ENCODE measurements around the gene CTNNBL1.

Gene CTNNBL1

GRCh38 chr20:37886851-37887297 is 193.0 kb downstream of the CTNNBL1 start:
- Histone ChIP-seq H3K27ac (no peak overlapping the region), H3K9ac (no peak overlapping the region), H4K20me1 (ENCODE audit: insufficient read depth) (no peaks in the 10 kb centered on the region), H3K4me2 (no peak overlapping the region), H3K36me3 (ENCODE audit: insufficient read depth) (no peaks in the 10 kb centered on the region), H2AFZ (ENCODE audit: low read depth) (no peak overlapping the region), H3K27me3 (ENCODE audit: insufficient read depth, low read depth) (no peaks in the 10 kb centered on the region), H3K79me2 (ENCODE audit: insufficient read depth, low read depth) (no peaks in the 10 kb centered on the region), H3K4me1 (ENCODE audit: low read depth, poor library complexity, severe bottlenecking) (no peaks in the 10 kb centered on the region), H3K4me3 (IDR thresholded peaks at IDR 0.05; ENCODE audit: insufficient read depth, low read depth, low read length) (no peak overlapping the region)
- TF ChIP-seq CTCF (conservative IDR thresholded peaks at IDR 0.05; ENCODE audit: low read depth, low read length) = no peak

GRCh38 chr20:37888641-37889040 is 194.8 kb downstream of the CTNNBL1 start:
- Histone ChIP-seq H3K36me3 (ENCODE audit: insufficient read depth) (no peaks in the 10 kb centered on the region), H3K4me3 (IDR thresholded peaks at IDR 0.05; ENCODE audit: insufficient read depth, low read depth, low read length) (no peak overlapping the region), H3K27me3 (ENCODE audit: insufficient read depth, low read depth) (no peaks in the 10 kb centered on the region), H4K20me1 (ENCODE audit: insufficient read depth) (no peaks in the 10 kb centered on the region), H2AFZ (ENCODE audit: low read depth) (no peak overlapping the region), H3K27ac (no peak overlapping the region), H3K9ac (no peak overlapping the region), H3K4me2 (no peak overlapping the region), H3K79me2 (ENCODE audit: insufficient read depth, low read depth) (no peaks in the 10 kb centered on the region), H3K4me1 (ENCODE audit: low read depth, poor library complexity, severe bottlenecking) (no peaks in the 10 kb centered on the region)
- no peak for TF ChIP-seq CTCF (conservative IDR thresholded peaks at IDR 0.05; ENCODE audit: low read depth, low read length)

GRCh38 chr20:37890108-37890507 is 196.3 kb downstream of the CTNNBL1 start:
- Histone ChIP-seq H3K4me3 (IDR thresholded peaks at IDR 0.05; ENCODE audit: insufficient read depth, low read depth, low read length) (no peak overlapping the region), H3K4me1 (ENCODE audit: low read depth, poor library complexity, severe bottlenecking) (no peaks in the 10 kb centered on the region), H3K27ac (no peak overlapping the region), H2AFZ (ENCODE audit: low read depth) (no peak overlapping the region), H3K36me3 (ENCODE audit: insufficient read depth) (no peaks in the 10 kb centered on the region), H3K79me2 (ENCODE audit: insufficient read depth, low read depth) (no peaks in the 10 kb centered on the region), H3K4me2 (no peak overlapping the region), H4K20me1 (ENCODE audit: insufficient read depth) (no peaks in the 10 kb centered on the region), H3K9ac (no peak overlapping the region), H3K27me3 (ENCODE audit: insufficient read depth, low read depth) (no peaks in the 10 kb centered on the region; the same call in 1 of the 2 replicates)
- no peak for TF ChIP-seq CTCF (conservative IDR thresholded peaks at IDR 0.05; ENCODE audit: low read depth, low read length)

GRCh38 chr20:37890643-37891042 is 196.8 kb downstream of the CTNNBL1 start:
- Histone ChIP-seq H3K27me3 (ENCODE audit: insufficient read depth, low read depth) (no peaks in the 10 kb centered on the region; the same call in 1 of the 2 replicates), H3K4me3 (IDR thresholded peaks at IDR 0.05; ENCODE audit: insufficient read depth, low read depth, low read length) (no peak overlapping the region), H3K79me2 (ENCODE audit: insufficient read depth, low read depth) (no peaks in the 10 kb centered on the region), H3K36me3 (ENCODE audit: insufficient read depth) (no peaks in the 10 kb centered on the region), H3K9ac (no peak overlapping the region), H3K4me2 (no peak overlapping the region), H3K27ac (no peak overlapping the region), H4K20me1 (ENCODE audit: insufficient read depth) (no peaks in the 10 kb centered on the region), H2AFZ (ENCODE audit: low read depth) (no peak overlapping the region), H3K4me1 (ENCODE audit: low read depth, poor library complexity, severe bottlenecking) (no peaks in the 10 kb centered on the region)
- TF ChIP-seq CTCF (conservative IDR thresholded peaks at IDR 0.05; ENCODE audit: low read depth, low read length) = no peak
